NCI-H1417 (cell line): ENCODE data around the gene LIMD2.
"Not testable (repeated sequence)": the region's sequence is repeated elsewhere in the genome, so short reads cannot be mapped to it uniquely, and the experiment has no call there.

Experiments
- DNase-seq, 3 experiments: peaks; one replicate each; lab custom pipeline; 2025; lab: John Stamatoyannopoulos, UW

The LIMD2 gene

DNA sequence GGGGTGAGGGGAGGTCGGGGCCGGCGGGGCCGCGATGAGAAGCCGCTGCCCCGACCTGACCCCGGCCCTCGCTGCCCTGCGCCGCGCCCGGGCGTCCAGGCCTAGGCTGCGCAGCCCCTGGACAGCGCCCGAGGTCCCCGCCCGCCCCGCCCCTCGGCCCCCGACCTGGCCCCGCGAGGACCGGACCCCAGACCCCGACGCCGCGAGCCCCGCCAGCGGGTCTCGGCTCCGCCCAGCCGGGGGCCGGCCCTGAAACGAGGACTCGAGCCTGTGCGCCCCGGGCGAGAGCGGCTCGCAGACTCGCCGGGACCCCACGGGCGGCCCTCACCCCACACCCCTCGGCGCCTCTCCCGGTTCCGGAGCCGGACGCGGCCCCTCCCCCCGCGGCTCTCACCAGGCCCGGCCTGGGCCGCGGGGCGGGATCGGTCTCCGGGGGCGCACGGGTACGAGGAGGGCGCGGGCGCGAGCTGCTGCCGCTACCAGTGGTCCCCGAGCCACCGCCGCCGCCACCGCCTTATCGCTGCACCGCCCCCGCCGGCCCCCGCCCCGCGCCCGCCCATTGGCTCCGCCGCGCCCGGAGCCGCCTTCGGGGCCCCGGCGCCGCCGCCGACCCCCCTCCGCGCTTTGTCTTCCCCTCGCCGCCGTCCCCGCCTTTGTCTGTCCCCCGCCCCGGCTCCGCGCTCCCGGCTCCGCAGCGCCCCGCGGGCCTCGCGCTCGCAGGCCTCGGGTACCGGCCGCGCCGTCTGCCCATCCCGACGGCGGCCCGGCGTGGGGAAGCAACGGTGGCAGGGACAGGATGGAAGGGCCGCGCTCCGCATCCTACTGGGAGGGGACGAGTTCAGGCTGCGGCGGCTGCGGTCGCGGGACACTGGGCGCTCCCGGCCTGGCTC is at the start of gene LIMD2:
Gene LIMD2 (minus strand): TSS at position 488 of the 890 bp plus-strand sequence. CDS start 827 bp downstream, outside the sequence.
- peak; percentile 61 to 93 (median 83) for DNase-seq

DNA sequence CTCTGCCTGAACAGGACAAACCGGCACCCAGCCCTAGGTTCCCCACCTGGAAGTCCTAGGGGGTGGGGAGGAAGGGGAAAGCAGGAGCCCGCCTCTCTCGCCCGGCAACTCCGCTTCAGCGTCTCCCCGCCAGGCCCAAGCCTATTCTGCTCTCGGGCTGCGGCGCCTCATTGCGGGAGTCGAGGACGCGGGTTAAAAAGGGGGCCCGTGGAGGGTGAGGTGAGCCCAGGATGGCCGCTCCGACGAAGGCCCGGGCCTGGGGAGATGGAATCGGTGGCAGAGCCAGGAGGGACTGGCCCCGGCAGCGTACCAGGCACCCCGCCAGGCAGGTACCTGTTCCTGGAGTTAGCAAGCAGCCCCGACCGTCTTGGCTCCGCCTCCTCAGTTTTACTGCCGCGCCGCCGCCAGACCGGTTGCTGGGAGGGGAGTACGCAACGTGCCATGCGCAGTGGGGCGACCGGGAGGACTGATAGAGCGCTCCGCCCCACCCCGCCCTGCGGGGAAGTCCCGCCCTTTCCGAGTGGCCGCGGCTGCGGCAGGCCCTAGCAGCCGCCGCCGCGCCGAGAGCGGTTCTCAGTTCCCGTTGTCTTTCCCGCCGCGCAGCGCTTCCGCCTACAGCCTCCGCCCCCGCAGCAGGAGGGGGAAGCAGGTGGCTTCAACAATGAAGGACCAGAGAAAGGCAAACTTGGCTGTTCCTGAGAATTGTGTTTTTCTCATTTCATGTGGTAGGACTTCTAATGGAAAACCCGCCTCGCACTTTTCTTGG is 41.7 kb upstream of the LIMD2 start, which contains the start of gene STRADA:
Gene STRADA (minus strand): TSS at position 392 of the 766 bp plus-strand sequence. CDS start 13,430 bp downstream, outside the sequence.
- peak; percentile 98 to 99 (median 98) for DNase-seq

DNA sequence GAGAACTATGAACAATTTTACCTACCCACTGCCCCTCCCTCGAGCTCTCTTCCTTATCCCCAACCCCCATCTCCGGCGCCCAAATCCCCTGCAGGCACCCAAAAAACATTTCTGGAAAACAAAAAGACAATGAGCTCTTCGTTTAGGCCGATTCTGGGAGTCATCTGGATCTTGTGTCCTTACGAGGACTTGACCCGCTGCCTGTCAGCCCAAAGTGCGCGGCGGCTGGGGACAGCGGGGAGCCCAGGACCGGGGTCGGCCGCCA is 41.1 kb upstream of the LIMD2 start:
- DNase-seq: peak in 1 of 3 experiments; percentile 34

GRCh38 chr17:63740464-63741142 is 40.7 kb upstream of the LIMD2 start:
- peak in 2 of 3 experiments; percentile 20 to 59 for DNase-seq

DNA sequence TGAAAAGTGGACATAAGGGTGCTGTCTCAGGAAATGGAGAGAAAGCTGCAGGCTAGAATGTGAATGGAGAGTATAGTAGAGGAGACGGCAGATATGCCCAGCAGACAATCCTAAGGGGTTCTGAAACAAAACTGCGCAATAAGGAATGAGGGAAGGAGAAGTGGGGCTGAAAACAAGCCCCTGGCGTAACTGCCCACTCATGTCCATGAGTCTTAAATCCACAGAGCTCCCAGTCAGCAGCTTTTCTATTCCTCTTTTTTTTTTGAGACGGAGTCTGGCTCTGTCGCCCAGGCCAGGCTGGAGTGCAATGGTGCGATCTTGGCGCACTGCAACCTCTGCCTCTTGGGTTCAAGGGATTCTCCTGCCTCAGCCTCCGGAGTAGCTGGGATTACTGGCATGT is 35.8 kb upstream of the LIMD2 start:
- DNase-seq: no peak

DNA sequence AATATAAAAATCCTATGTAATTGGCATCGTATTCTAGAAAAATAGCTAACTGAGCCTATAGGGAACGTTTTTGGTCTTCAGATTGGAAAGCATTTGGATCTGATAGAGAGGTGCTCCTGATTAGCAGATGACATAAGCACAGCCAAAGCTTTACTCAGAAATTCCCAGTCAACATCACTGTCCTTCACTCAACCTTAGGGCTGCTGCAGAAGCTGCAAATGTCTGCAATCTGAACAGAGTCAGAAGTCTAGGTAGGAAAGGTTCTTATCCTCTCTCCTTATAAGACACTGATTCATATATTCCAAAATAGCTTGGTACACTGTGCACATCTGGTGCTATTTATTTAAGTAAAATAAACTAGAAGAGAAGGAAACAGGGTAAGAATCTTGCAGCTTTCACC is 22.5 kb upstream of the LIMD2 start:
- no peak for DNase-seq

DNA sequence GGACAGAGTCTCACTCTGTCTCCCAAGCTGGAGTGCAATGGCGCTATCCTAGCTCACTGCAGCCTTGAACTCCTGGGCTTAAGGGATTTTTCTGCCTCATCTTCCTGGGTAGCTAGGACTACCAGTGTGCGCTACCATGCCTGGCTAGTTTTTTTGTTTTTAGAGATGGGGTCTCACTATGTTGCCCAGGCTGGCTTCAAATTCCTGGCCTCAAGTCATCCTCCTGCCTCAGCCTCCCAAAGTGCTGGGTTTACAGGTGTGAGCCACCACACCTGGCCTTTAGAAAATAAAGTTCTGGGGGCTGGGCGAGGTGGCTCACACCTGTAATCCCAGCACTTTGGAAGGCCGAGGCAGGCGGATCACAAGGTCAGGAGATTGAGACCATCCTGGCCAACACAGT is 20.3 kb upstream of the LIMD2 start:
- not testable (repeated sequence) for DNase-seq

GRCh38 chr17:63718988-63719387 is 19.1 kb upstream of the LIMD2 start:
- DNase-seq: no peak

- DNase-seq: no peak
These were observed 16.5 kb upstream of the LIMD2 start for GRCh38 chr17:63716426-63716825.

DNA sequence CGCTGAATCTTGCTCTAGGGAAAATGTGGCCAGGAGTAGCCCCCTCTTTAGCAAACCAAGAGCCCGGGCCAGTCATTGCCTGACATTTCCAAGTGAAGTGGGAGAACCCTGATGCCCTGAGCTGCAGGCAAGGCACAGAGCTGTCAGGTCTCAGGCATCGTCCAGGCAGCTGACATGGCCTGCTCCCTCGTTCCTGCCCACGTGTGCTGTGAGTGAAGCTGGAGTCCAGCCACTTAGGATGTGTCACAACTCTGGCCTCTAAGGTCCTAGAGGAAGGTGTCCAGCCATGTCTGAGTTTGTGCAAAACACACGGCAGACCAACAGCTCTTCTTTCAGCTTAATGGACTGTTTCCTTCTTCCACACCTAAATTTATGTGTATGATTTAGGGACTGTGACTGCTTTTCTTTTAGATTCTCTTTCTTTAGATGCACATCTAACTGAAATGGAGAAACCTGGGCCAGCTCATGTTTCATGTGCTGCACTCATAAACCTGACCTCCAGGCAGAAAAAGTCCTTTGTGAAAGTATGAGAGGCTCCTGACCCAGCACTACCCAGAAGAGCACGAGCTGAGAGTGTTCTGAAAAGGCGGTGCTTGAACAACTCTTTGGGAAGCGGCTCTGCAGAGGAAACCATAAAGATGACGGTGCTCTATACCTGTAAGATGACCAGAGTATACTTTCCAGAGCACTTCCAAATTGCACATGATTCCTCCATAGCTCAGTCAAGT is 14.8 kb upstream of the LIMD2 start:
- no peak for DNase-seq

DNA sequence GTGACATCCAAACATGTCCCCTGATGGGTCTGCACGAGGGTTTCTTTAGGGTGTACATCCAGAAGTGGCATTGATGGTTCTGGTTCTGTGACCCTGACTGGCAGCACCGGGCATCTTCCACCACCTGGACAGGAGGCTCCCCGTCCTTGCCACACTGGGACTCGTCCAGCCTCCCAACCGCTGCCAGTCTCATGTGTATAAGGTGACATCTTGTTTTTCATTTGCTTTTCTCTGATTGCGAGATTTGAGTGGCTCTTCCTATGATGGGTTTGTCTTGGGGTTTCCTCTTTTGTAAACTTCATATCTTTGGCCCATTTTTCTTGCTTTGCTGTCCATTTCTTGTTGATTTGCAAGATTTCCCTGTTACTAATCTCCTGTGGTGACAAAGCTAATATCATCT is 9.2 kb upstream of the LIMD2 start:
- DNase-seq: no peak

DNA sequence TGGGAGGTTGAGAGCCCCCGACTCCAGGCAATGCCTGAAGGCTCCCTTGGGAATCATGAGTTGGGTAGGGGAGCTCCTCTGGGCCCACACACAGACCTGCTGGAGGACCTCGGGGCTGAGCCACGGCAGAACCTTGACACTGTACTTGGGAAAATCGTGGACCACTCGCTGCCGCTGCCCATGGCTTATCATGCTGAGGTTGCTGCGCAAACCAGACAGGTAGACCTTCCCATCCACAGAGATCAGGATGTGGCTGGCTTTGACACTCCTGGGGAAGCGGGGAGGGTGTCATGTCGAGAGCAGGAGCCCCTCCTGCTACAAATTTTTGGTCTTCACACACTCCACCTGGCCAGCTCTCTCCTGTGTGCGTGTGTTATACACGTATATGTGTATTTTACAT is 7.2 kb upstream of the LIMD2 start:
- no peak for DNase-seq

GRCh38 chr17:63706336-63707082 is 6.6 kb upstream of the LIMD2 start:
- DNase-seq: no peak

- no peak for DNase-seq
These were observed 5.7 kb upstream of the LIMD2 start for GRCh38 chr17:63705657-63706056.

- DNase-seq: no peak
These were observed 4.9 kb upstream of the LIMD2 start for GRCh38 chr17:63704836-63705235.

- no peak for DNase-seq
These were observed 4.3 kb upstream of the LIMD2 start for GRCh38 chr17:63704259-63704576.

DNA sequence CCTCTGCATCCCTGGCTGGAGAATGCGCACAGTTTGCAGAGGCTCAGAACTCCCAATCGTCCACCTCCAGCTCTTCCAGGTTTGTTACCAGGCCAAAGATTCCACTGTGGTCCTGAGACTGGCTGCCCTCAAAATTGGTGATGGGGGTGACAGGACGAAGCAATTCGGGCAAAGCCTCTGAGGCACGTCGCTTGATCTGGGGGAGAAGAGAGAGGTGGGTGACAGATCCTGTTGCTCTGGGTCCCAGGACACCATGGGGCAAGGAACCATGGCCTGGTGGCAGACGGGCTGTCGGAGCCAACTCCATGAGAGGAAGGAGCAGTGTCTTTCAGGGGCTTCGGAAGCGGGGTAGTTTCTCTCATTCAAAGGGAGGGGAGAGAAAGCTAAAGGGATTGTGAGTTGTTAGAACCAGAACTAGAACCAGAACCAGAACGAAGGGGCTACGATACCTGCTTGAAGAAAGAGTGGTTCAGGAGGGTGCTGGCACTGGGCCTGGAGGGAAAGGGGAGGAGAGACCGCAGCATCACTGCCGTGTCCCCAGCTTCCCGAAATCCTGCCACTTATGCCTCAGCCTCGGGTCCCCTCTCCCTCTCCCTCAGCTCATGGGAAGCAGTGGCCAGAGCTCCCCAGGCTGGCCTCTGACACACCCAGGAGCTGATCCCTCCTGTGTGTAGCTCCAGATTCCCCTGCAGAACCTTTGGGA is 3.8 kb upstream of the LIMD2 start:
- DNase-seq: no peak

GRCh38 chr17:63703029-63703428 is 3.1 kb upstream of the LIMD2 start:
- no peak for DNase-seq

DNA sequence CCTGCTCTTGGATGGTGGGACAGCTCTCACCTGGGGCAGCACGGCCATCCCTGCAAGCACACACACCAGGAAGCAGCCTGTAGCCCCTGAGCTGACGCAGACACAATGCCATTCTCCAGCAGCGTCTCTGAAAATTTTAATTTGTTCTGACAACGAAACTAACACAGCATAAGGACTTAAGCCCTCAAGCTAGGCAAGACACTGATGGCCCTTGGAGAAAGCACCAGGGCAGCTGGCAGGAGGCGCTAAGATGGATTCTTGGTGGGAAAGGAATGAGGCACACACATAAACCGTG is 2.7 kb upstream of the LIMD2 start:
- no peak for DNase-seq

DNA sequence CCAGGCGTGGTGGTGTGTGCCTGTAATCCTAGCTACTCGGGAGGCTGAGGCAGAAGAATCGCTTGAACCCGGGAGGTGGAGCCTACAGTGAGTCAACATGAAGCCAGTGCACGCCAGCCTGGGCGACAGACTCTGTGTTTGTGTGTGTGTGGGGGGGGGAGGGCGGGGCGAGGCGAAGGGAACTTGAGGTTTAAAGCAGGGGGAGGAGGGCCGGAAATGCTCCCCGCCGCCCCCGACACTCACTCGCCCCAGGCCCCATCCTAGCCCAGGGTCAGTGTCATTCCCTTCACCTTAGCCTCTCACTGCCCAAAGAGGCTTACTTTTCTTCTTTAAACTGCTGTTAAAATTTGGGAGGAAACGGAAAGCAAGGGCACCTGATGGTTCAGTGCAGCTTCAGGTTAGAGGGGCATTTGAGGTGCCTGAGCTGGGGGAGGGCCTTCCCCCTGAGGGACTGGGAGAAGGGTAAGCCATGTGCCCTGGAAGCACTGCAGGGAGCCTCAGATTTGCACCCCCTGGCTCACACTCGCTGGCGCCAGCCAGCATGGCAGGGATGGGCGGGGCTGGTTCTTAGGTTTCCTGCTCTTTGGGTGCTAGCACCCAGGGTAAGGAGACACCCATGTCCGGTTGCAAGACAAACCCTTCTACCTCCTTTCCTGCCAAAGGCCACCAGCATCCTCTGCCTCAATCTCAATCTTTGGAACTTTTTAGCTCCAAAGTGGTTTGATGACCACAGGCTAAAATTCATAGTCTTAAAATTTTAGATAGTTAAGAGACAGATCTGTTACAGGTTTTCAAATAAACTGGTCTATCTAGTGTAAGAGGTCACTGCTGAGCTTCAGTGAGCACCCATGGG is 2.2 kb upstream of the LIMD2 start:
- DNase-seq: peak in 2 of 3 experiments; percentile 8 to 12
